Fibroblast of lung (primary cell): Measurements from ENCODE around the gene TMEM235. TPM values are rescaled to one million over a fixed set of nuclear protein-coding genes. Genes with fewer than 3 reads are reported as not detected.

Source experiments
- DNase-seq, 2 donors: peaks; one replicate each; pipeline versions ENCODE4 v3.0.0 to v3.0.0-alpha.2; 2010; ENCODE audit warnings: low read depth in 2 of 2
- H2AFZ ChIP-seq: 2 replicates; pipeline ENCODE4 v1.5.1; 2012; ENCODE audit warnings: low read length, control low read depth, inconsistent platforms
- H3K27ac ChIP-seq: 2 replicates; pipeline ENCODE4 v1.5.1; 2011; ENCODE audit warnings: low read length, control low read depth; ENCODE audit not compliant: insufficient read depth
- H3K27me3 ChIP-seq: 2 replicates; pipeline ENCODE4 v1.5.1; 2011; ENCODE audit warnings: mild to moderate bottlenecking, low read length; ENCODE audit not compliant: control insufficient read depth, insufficient read depth
- H3K36me3 ChIP-seq: 2 replicates; pipeline ENCODE4 v1.5.1; 2011; ENCODE audit warnings: low read length; ENCODE audit not compliant: control insufficient read depth, insufficient read depth
- H3K4me1 ChIP-seq: 2 replicates; pipeline ENCODE4 v1.5.1; 2011; ENCODE audit warnings: low read length; ENCODE audit not compliant: control insufficient read depth, insufficient read depth; ENCODE audit errors: extremely low read depth
- H3K4me2 ChIP-seq: 2 replicates; pipeline ENCODE4 v1.5.1; 2011; ENCODE audit warnings: low read length, control low read depth; ENCODE audit not compliant: insufficient read depth; ENCODE audit errors: extremely low read depth
- H3K4me3 ChIP-seq, 4 experiments: fragments of 200-600 bp in 1 of 4; sonication (generic) in 1 of 4; replicated peaks in 1 of 4; 2 replicates each; pipeline ENCODE4 v1.5.1; 2011 to 2016; ENCODE audit warnings: low read length in 4 of 4, low read depth in 3 of 4, mild to moderate bottlenecking in 3 of 4, control low read depth in 2 of 4, inconsistent platforms in 1 of 4, mixed read lengths in 1 of 4; ENCODE audit not compliant: insufficient read depth in 1 of 4; ENCODE audit errors: control extremely low read depth in 1 of 4
- H3K79me2 ChIP-seq: 2 replicates; pipeline ENCODE4 v1.5.1; 2012; ENCODE audit warnings: mild to moderate bottlenecking, low read length, inconsistent platforms; ENCODE audit not compliant: control insufficient read depth, insufficient read depth
- H3K9ac ChIP-seq: 2 replicates; pipeline ENCODE4 v1.5.1; 2011; ENCODE audit warnings: mild to moderate bottlenecking, low read length, control low read depth; ENCODE audit not compliant: insufficient read depth
- H3K9me3 ChIP-seq: 2 replicates; pipeline ENCODE4 v1.5.1; 2012; ENCODE audit warnings: low read depth, low read length; ENCODE audit not compliant: control insufficient read depth, insufficient read depth
- H4K20me1 ChIP-seq: 2 replicates; pipeline ENCODE4 v1.5.1; 2011; ENCODE audit warnings: low read length; ENCODE audit not compliant: control insufficient read depth, insufficient read depth; ENCODE audit errors: extremely low read depth
- CTCF ChIP-seq, 2 donors: IDR thresholded peaks in 1 of 2; conservative IDR thresholded peaks in 1 of 2; 1 replicate in 1 of 2; 2 replicates in 1 of 2; pipeline ENCODE4 v1.5.1; 2011 to 2012; ENCODE audit warnings: low read length in 2 of 2, control low read depth in 1 of 2, inconsistent platforms in 1 of 2, low read depth in 1 of 2, mild to moderate bottlenecking in 1 of 2
- EZH2 ChIP-seq: IDR thresholded peaks from 2 replicates; pipeline ENCODE4 v1.5.1; 2012; ENCODE audit warnings: low read length, control low read depth, mild to moderate bottlenecking; ENCODE audit errors: missing control alignments
- polyA plus RNA-seq, 2 donors: library from polyadenylated mRNA; depleted of rRNA in 1 of 2; stranded (reverse) in 1 of 2; unstranded in 1 of 2; fragments of >200 nt; gene quantifications; 2 replicates each; pipeline ENCODE4 v1.2.1, GENCODE V29; 2011 to 2012; ENCODE audit warnings: missing spikeins in 1 of 2
- total RNA-seq: library from RNA; depleted of rRNA; stranded (reverse); fragments of >200 nt; gene quantifications from 2 replicates; pipeline ENCODE4 v1.2.1, GENCODE V29; 2014

Gene TMEM235
- total and polyA plus RNA-seq, 2 donors (not counting 1 experiment from before 2014, with no cell fraction given) = not detected

- Histone ChIP-seq H3K27me3 (peaks cover 4% of the 10 kb centered on the region), H3K4me2 (no peak overlapping the region), H3K4me3 (no peak overlapping the region), H3K9ac (no peak overlapping the region), H3K27ac (no peak overlapping the region), H3K4me1 (no peaks in the 10 kb centered on the region), H3K79me2 (no peaks in the 10 kb centered on the region), H2AFZ (no peak overlapping the region), H3K9me3 (no peaks in the 10 kb centered on the region), H4K20me1 (no peaks in the 10 kb centered on the region), H3K36me3 (no peaks in the 10 kb centered on the region)
- TF ChIP-seq EZH2 = no peak
- TF ChIP-seq CTCF (conservative IDR thresholded peaks at IDR 0.05 in 1 of 2, IDR thresholded peaks at IDR 0.05 in 1 of 2; ENCODE audit: low read depth in 1 of 2, low read length in 2 of 2) = no peak
- DNase-seq = no peak
These were observed 43.9 kb downstream of the TMEM235 start for GRCh38 chr17:78275355-78275754.

DNA sequence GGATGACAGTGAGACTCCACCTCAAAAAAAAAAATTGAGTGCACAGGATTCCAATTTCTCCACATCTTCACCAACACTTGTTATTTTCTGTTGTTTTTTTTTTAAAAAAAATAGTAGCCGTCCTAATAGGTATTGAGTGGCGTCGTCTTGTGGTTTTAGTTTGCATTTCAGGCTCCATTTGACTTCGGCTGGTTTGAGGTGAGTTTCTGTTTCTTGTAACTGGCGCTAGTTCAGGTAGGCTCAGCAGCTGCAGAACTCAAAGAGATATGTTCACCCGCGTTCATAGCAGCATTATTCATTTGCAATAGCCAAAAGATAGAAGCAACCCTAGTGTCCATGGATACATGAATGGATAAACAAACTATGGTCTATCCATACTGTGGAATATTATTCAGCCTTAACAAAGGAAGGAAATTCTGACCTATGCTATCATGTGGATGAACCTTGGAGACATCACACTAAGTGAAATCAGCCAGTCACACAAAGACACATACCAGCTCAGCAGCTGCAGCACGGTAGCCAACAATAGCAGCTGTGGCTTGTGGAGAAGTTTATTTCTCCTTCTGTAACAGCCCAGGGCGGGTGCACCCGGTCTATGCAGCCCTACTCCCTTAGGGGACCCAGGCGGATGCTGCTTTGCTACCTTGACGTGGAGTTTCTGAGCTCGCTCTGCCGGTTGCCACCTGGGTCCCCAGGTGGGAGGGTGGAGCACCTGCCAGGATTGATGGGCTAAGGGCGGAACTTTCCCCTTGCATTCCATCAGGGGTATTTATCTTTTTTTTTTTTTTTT lies 44.9 kb downstream of the TMEM235 start:
- DNase-seq = no peak
- Histone ChIP-seq H2AFZ (no peak overlapping the region), H3K36me3 (no peaks in the 10 kb centered on the region), H3K9ac (no peak overlapping the region), H3K27ac (no peak overlapping the region), H3K4me1 (no peaks in the 10 kb centered on the region), H3K4me3 (no peak overlapping the region), H4K20me1 (no peaks in the 10 kb centered on the region), H3K4me2 (no peak overlapping the region), H3K79me2 (no peaks in the 10 kb centered on the region), H3K27me3 (no peaks in the 10 kb centered on the region), H3K9me3 (no peaks in the 10 kb centered on the region)
- TF ChIP-seq CTCF (conservative IDR thresholded peaks at IDR 0.05 in 1 of 2, IDR thresholded peaks at IDR 0.05 in 1 of 2; ENCODE audit: low read depth in 1 of 2, low read length in 2 of 2) (no peak), EZH2 (no peak)

DNA sequence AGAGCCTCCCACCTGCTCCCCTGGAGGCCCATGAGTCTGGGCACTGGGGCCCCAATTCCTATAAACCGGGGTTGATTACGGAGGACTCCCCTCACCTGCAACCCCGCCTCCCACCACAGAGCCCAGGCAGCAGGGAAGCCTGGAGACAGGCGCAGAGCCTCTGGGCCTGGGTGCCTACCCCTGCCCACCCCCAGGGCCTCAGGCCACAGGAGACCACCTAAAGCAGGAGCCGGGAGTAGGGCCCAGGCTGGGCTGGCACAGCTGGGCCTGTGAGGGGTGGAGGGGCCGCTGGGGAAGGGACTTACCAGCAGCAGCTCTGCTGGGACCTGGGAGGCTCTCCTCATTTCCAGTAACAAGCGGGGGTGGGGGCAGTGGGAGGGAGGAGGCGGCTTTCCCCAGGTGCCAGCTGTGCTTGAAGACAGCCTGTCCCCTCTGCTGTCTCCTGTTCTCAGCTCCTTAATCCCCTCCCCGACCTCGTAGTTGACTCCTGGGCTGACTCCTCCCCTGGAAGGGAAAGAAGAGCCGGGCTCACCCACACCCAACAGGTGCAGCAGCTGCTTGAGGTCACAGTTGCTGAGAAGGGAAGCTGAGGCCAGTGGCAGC lies 46.8 kb downstream of the TMEM235 start:
- DNase-seq = no peak
- no peaks in the 10 kb centered on the region for H3K27me3 ChIP-seq
- no peaks in the 10 kb centered on the region for H3K9me3 ChIP-seq
- no peak for TF ChIP-seq EZH2
- no peak for TF ChIP-seq CTCF (conservative IDR thresholded peaks at IDR 0.05 in 1 of 2, IDR thresholded peaks at IDR 0.05 in 1 of 2; ENCODE audit: low read depth in 1 of 2, low read length in 2 of 2)
- no peaks in the 10 kb centered on the region for H3K36me3 ChIP-seq
- H2AFZ ChIP-seq = no peak overlapping the region
- no peak overlapping the region for H3K4me2 ChIP-seq
- H3K4me1 ChIP-seq = no peaks in the 10 kb centered on the region
- no peak overlapping the region for H3K4me3 ChIP-seq
- no peak overlapping the region for H3K9ac ChIP-seq
- H3K27ac ChIP-seq = no peak overlapping the region
- no peaks in the 10 kb centered on the region for H4K20me1 ChIP-seq
- no peaks in the 10 kb centered on the region for H3K79me2 ChIP-seq
